8988T (cell line): ENCODE data around the gene MAPK8IP1.
"Not testable (repeated sequence)": the region's sequence is repeated elsewhere in the genome, so short reads cannot be mapped to it uniquely, and the experiment has no call there.

Experiments used
- DNase-seq: peaks from one replicate; pipeline ENCODE4 v3.0.0; 2011

The MAPK8IP1 gene

DNA sequence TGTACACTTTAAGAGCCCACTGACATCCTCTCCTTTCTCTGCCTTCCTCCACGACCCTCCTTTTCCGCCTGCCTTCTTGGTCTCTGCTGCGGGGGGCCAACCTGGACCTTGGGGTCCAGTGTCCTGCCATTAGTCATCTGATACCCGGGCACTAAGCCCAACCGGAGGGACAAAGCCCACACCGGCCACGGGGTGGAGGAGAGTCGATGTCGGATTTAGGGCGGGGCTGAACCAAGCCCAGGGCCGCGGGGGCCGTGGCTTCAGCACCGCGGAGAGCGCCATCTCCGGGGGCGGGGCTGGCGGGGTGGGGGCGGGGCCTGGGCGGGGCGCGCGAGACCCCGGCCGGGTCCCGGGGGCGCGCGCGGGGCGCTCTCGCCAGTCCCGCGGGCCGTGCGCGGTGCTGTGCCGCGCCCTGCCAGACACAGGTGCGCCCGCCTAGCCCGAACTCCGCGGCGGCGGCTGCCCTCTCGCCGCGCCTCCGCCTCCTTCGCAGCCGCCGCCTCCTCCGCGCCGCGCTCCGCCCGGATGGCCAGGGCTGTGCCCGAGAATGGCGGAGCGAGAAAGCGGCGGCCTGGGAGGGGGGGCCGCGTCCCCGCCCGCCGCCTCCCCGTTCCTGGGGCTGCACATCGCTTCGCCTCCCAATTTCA, at the start of gene MAPK8IP1:
MAPK8IP1 (plus strand) TSS at position 378 of the 647 bp plus-strand sequence; CDS start at position 548, 170 bp downstream.
- peak; percentile 93 for DNase-seq

- no peak for DNase-seq
Measured at GRCh38 chr11:45839204-45839603, 46.2 kb upstream of the MAPK8IP1 start.

DNA sequence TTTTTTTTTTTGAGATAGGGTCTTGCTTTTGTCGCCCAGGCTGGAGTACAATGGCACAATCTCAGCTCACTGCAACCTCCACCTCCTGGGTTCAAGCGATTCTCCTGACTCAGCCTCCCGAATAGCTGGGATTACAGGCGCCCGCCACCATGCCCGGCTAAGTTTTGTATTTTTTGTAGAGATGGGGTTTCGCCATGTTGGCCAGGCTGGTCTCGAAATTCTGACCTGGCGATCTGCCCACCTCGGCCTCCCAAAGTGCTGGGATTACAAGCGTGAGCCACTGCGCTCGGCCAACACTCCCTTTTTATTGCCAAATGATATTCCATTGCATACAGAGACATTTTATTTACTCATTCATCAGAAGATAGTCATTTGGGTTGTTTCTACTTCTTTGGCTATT, 45.2 kb upstream of the MAPK8IP1 start:
- not testable (repeated sequence) for DNase-seq

DNA sequence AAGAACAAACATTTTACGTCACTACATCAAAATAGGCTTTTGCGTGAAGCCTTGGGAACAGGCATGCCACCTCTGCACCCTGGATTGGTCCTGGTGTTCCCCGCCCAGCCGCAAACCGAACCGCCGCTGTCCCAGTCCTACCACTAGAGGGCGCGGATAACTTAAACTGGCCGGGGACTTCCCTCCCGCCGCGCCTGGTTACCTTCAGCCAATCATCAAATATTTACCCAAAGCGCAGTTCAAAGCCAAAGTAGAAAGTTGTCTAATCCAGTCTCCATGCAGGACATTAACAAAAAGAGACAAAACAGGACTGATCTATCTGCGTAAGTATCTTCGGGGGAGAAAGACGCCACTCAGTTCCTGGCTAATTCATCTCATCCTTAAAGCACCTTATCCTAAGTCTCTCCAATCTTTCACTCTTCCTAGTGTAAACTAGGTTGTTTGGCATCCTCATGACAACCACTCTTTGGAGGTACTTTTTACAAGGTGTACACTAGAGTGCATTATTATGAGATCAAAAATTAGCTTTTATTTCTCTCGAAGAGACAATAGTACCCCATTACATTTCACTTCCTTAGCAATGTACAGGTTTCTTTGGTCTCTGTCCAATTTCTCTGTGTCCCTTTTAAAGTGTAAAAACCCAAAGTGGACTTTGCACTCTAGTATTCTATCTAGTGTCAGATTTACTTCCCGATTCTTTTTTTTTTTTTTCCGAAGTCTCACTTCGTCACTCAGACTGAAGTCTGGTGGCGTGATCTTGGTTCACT, 42.1 kb upstream of the MAPK8IP1 start:
- peak; percentile 62 for DNase-seq

DNA sequence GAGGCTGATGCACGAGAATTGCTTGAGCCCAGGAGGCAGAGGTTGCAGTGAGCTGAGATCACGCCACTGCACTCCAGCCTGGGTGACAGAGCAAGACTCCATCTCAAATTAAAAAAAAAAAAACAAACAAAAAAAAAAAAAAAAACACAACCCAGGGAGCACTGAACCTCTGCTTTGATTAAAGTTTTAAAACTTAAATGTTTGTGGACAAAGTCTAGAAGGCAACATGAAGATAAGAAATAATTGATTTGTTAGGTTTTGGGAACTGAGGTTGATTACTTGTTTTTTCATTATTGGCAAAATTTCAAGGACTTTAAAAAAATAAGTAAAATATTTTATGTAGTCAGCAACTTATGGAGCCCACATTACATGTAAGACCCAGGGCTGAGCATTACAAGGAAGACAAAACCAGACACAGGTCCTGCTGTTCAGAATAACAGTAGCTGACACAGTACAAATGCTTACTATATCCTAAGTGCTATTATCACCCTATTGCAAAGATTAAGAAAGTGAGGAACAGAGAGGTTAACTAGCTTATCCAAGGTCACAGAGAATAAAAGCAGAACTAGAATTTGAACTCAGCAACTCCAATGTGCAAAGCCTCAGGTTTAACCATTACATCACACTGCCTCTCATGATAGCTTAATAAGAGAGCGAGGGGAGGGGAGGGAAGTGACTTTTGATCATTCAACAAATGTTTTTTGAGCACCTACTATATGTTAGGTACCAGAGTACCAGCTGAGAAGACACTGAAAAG, 40.5 kb upstream of the MAPK8IP1 start:
- no peak for DNase-seq

- DNase-seq = no peak
Measured at GRCh38 chr11:45846174-45846675, 39.2 kb upstream of the MAPK8IP1 start.

DNA sequence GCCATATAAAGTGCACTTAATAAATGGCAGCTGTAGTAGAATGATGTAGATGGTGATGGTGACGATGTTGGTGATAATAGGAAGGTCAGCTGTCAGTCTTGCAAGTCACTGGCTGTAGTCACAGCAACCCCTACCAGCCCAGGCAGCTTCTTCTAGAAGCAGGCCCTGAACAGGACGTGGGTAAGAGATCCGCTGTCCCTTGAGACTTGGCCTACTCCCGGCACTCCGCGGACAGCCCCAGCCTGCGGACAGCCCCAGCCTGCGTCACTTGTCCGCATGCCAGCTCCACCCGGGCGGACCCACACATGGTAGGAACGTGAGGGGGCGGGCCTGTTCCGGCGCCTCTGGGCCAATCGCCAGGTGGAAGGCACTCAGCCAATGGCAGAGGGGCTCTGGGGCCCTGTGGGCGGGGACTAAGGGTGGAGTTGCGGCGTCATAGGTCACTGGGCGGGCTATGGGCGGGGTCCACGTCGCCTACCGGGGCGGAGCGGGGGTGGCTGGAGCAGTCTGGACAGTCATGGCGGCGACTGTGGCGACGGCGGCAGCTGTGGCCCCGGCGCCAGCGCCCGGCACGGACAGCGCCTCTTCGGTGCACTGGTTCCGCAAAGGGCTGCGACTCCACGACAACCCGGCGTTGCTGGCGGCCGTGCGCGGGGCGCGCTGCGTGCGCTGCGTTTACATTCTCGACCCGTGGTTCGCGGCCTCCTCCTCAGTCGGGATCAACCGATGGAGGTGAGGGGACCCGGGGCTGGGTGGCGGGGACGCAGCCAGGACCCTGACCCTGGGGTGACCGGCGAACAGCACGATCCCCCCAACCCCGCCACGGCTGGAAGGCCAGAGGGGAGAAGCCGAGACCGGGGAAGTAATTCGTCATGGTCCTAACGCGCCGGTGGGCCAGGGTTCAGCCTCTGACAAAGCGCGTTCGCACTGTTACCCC, 38.2 kb upstream of the MAPK8IP1 start, which contains the start of gene CRY2:
CRY2 (plus strand) TSS at position 502 of the 937 bp plus-strand sequence; CDS start at position 518, 16 bp downstream.
- peak; percentile 93 for DNase-seq

GRCh38 chr11:45847911-45848316, 37.5 kb upstream of the MAPK8IP1 start:
- DNase-seq = peak; percentile 42

- DNase-seq = no peak
Measured at GRCh38 chr11:45848654-45849081, 36.8 kb upstream of the MAPK8IP1 start.

- DNase-seq = no peak
Measured at GRCh38 chr11:45850446-45850845, 35.0 kb upstream of the MAPK8IP1 start.

DNA sequence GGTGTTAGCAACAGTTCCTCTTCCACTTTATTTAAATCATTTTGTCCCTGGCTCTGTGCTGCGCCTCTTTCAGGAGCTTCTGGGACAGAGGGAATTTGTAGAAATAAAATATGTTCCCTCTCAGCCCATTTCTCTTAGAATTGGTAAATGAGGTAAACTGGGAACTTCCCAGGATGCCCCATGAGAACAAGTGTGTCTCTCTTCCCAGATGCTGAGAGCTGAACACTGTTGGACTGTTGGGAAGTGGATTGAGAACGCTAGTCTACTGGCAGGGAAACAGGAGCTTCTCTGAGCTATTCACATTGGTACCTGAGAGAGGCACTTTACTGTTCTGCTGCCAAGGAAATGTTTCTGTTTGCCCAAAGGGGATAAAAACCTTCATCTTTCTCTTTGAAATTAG, 34.2 kb upstream of the MAPK8IP1 start:
- no peak for DNase-seq

GRCh38 chr11:45852018-45852711, 33.3 kb upstream of the MAPK8IP1 start:
- DNase-seq = no peak

GRCh38 chr11:45852712-45853101, 32.7 kb upstream of the MAPK8IP1 start:
- no peak for DNase-seq

DNA sequence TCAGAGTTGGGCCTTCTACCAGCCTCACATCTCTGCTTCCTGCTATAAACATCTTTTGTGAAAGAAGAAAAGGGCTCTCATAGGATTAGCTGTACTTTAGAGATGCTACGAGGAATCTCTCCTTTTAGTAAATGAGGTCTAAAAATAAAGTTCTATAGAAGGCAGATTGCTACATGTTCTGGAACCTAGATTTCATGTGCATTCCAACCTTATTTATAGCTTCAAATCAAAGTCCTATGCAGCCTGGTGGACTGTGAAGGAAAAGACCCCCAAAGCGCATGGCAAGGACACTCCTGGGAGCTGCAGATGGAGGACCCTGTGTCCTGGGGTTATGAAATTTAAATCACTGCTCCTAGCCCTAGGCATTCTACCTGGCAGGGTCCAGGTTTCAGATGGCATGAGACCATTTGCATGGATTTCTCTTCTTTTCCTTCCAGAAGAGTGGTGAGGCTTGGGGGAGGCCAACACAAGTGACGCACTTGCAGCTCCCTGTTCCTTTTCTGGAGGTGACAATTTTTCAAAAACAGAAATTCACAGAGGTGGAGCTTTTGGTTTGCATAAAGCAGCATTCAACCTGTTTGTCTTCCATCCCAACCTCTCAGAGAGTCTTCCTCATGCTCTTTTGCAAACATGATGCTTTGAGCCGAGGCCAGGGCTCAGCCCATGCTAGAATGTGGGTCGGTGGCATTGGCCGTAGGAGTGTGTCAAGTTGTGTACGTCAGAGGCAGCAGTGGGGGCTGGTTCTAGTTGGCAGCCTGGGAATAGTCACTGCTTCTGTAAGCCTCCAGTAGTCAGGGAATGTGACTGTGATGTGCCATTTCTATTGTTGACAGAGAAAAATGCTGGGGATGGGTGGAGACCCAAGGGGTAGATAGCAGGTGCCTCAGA, 31.9 kb upstream of the MAPK8IP1 start:
- DNase-seq = no peak

DNA sequence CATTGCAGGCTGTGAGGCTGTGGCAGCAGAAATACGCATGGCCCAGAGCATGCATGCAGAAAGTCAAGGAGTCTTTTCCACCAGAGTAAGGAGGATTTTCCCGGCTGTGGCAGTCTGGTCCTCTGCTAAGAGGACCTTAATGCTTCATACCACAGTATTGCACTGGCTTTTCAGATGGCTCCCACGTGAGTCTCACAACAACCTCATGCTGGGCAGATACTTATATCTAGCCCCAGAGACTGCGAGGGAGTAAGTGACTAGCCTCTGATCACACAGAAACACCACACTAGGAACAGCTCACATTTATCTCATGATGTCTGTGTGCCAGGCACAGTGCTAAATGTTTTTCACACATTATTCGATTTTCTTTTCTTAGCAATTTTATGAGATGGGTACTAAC, 30.1 kb upstream of the MAPK8IP1 start:
- no peak for DNase-seq

- no peak for DNase-seq
Measured at GRCh38 chr11:45856044-45856468, 29.4 kb upstream of the MAPK8IP1 start.

DNA sequence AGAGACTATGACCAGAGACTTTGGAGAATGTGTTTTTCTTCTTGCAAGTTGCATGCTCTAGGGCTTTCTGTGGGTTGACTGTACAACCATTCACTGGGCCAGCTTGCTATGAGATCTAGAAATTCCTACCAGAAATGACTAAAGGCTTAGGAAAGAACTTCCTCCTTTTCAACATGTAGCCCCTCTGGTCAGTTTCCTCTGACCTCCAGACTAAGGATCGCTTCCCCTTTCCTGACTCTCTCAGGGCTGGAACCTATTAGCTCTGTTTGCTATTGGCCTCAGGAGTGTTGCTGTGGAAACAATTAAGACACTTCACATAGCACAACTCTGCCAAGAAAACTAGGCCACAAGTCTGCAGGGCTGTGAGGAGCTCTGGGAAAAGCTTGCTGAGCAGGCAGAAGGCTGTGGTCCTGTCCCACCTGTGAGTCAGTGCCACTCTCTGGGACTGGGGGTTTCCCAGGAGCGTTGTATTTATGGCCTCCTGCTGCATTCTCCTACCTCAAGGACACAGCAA, 27.4 kb upstream of the MAPK8IP1 start:
- DNase-seq = no peak

- no peak for DNase-seq
Measured at GRCh38 chr11:45858751-45859398, 26.6 kb upstream of the MAPK8IP1 start.

- DNase-seq = no peak
Measured at GRCh38 chr11:45859661-45860140, 25.8 kb upstream of the MAPK8IP1 start.
